NCI-H2081 (cell line): ENCODE data around the gene CR1.
"Not testable (repeated sequence)": the region's sequence is repeated elsewhere in the genome, so short reads cannot be mapped to it uniquely, and the experiment has no call there.

Experiments
- DNase-seq, 2 experiments: peaks; one replicate each; lab custom pipeline; 2025; lab: John Stamatoyannopoulos, UW

Gene CR1

DNA sequence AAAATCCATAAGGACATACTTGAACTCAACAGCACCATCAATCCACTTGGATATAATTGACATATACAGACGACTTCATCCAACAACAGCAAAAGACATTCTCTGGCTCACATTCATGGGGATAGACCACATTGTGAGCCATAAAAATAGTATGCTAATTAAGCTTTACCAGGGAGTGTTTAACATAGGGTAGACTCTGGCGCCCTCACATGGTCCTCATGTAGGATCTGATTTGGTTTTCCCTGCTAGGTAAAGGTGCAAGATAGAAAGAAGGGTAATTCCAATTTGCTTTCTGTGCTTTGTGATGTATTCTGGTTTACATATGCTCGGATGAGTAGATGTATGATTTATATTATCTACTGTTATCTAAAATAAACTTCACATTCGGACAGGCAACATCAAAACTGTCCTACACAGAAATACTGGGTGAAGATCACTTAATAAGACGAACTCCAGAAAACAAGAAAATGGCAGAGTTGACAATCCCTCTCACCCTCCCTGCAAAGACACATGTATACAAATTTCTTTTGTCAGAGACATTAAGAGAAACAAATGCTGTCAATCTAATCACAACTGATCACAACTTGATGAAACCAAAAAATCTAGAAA is 176.7 kb downstream of the CR1 start:
- peak; percentile 68 to 69 for DNase-seq

DNA sequence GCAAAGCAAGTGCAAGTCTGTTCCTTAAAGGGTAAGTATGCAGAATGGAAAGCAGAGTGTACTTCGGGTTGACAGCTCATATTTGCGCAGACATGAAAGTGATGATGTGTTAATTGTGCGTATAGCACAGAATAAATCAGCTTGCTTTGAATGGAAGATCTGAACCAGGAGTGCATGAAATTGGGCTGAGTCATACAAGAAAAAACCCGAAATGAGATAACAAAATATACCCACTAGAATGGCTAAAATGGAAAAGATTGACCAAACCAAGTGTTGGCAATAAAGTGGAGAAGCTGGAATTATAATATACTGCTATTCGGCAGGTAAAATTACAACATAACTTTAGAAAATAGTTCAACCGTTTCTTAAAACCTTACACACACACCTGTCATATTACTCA is 177.4 kb downstream of the CR1 start:
- DNase-seq = no peak

DNA sequence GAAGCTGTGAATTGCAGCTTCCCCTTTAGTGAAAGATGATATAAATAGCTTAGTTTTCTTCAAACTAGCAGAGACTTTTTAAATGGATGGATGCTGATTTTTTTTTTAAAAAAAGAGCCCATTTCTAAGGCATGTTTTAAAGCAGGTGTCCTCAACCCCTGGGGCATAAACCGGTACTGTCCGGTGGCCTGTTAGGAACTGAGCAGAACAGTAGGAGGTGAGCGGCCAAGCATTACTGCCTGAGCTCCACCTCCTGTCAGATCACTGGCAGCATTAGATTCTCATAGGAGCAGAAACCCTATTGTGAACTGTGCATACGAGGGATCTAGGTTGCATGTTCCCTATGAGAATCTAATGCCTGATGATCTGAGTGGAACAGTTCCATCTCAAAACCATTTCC is 180.2 kb downstream of the CR1 start:
- DNase-seq = no peak

DNA sequence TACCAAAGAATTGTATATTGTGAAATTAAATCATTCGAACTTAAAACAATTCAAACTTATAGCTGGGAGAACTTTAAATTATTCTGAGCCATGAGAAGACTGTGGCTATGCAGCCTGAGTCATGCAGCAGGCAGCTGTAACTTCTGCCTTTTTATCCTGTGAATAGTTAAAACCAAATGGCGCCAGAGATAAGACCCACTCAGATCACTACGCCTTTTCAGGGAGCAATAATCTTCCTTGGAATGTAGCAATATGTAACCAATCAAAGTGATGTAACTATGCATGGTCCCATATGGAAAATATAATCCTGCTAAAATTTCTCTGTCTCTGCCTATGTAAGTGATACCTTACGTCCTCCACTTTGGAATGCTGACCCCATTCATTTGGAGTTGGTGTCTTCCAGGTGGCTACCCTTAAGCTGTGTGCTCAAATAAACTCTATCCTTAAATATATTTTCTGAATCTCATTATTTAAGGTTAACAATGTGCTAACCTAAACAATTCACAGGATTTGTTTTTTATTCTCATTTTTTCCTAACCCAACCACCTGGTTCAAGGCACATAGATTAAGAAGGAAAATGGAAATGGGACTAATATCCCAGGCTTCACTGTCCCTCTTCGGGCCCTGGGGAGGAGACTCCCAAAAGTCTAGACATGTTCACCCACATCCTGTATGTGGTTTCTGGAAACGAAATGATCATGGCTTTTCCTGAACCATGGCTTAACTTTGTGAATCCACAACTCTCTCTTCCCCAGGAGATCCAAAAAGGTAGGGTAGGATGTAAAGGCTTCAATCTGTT is 184.8 kb downstream of the CR1 start:
- not testable (repeated sequence) for DNase-seq

DNA sequence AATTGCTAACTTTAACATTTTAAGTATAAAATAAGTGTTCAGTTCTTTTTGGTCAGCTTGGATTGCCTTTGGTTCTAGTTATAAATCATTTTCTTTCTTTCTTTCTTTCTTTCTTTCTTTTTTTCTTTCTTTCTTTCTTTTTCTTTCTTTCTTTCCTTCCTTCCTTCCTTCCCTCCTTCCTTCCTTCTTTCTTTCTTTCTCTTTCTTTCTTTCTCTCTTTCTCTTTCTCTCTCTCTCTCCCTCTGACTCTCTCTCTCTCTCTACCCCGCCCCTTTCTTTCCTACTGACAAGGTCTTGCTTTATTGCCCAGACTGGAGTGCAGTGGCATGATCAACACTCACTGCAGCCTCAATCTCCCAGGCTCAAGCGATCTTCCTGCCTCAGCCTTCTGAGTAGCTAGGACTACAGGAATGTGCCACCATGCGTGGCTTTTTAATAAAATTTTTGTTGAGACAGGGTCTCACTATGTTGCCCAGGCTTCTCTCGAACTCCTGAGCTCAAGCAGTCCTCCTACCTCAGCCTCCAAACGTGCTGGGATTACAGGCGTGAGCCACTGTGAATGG is 187.0 kb downstream of the CR1 start:
- not testable (repeated sequence) for DNase-seq

DNA sequence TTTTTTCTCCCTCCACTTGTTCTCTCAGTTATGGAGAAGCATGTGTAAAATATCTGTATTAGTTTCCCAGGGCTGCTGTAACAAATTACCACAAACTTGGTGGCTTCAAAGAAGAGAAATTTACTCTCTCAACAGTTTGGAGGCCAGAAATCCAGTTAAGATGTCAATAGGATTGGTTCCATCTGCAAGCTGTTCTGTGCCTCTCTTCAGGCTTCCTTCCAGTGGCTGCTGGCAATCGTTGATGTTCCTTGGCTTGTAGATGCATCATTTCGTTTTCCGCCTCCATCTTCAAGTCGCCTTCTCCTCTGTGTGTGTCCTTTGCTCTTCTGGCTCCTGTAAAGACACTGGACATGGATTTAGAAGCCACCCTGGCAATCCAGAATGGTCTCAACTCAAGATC is 194.6 kb downstream of the CR1 start:
- not testable (repeated sequence) for DNase-seq

DNA sequence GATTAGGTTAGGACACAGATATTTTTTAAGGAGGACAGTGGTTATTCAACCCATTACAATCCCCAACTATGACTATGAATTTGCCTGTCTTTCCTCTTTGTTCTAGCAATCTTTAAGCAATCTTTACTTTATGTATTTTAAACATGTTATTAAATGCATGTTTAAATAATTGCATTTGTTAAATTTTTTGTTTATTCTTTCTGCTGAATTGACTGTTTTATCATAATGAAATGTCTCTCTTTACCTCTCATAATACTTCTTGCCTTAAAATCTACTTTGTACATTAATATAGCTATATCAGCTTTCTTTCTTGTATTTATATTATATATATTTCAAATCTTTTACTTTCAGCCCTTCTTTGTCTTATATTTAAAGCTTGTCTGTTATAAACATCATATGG is 195.1 kb downstream of the CR1 start:
- DNase-seq = no peak
